Smooth muscle cell (in vitro differentiated cells): ENCODE measurements around the gene CSTF2. TPM values are rescaled to one million over a fixed set of nuclear protein-coding genes. Genes with fewer than 3 reads are reported as not detected.

Experiments used
- DNase-seq: peaks from one replicate; lab custom pipeline; 2025; ENCODE audit not compliant: unreplicated experiment; lab: John Stamatoyannopoulos, UW
- H2AFZ ChIP-seq: fragments of 200-600 bp; sonication (generic); 2 replicates; pipeline ENCODE4 v1.6.0; 2016; ENCODE audit warnings: antibody characterized with exemption, low read depth, mild to moderate bottlenecking
- H3F3A ChIP-seq: fragments of 200-600 bp; sonication (generic); 2 replicates; pipeline ENCODE4 v1.6.0; 2017; ENCODE audit warnings: antibody characterized with exemption, low read depth
- H3K27ac ChIP-seq: fragments of 200-600 bp; sonication (generic); 2 replicates; pipeline ENCODE4 v1.5.1; 2016; ENCODE audit warnings: low read depth, mild to moderate bottlenecking
- H3K27me3 ChIP-seq: fragments of 200-600 bp; sonication (generic); 2 replicates; pipeline ENCODE4 v1.6.1; 2016; ENCODE audit warnings: low read depth, mild to moderate bottlenecking
- H3K36me3 ChIP-seq: fragments of 200-600 bp; sonication (generic); 2 replicates; pipeline ENCODE4 v1.5.1; 2016; ENCODE audit warnings: low read depth
- H3K4me1 ChIP-seq: fragments of 200-600 bp; sonication (generic); 2 replicates; pipeline ENCODE4 v1.5.1; 2016; ENCODE audit warnings: low read depth
- H3K4me2 ChIP-seq: fragments of 200-600 bp; sonication (generic); 2 replicates; pipeline ENCODE4 v1.6.0; 2016; ENCODE audit warnings: mild to moderate bottlenecking
- H3K4me3 ChIP-seq: fragments of 200-600 bp; sonication (generic); 2 replicates; pipeline ENCODE4 v1.5.1; 2016; ENCODE audit warnings: mild to moderate bottlenecking
- H3K79me2 ChIP-seq: fragments of 200-600 bp; sonication (generic); 2 replicates; pipeline ENCODE4 v1.6.0; 2016; ENCODE audit warnings: low read depth, mild to moderate bottlenecking
- H3K9ac ChIP-seq: fragments of 200-600 bp; sonication (generic); 2 replicates; pipeline ENCODE4 v1.6.0; 2016; ENCODE audit warnings: low read depth
- H3K9me3 ChIP-seq: fragments of 200-600 bp; sonication (generic); replicated peaks from 2 replicates; pipeline ENCODE4 v1.5.1; 2016; ENCODE audit warnings: low read depth
- H4K20me1 ChIP-seq: fragments of 200-600 bp; sonication (generic); 2 replicates; pipeline ENCODE4 v1.6.0; 2016; ENCODE audit warnings: low read depth
- WGBS: methylation state at CpG from one replicate; pipeline ENCODE4 v1.1.7; 2016; ENCODE audit warnings: low lambda C conversion rate; 5-methylcytosine and 5-hydroxymethylcytosine counted together
- polyA plus RNA-seq: library from polyadenylated mRNA; unstranded; fragments of >200 nt; fragmentation: Nextera tagmentation; extraction: Ambion mirVana; gene quantifications from 2 replicates; pipeline ENCODE4 v1.2.1, GENCODE V29; 2016
- total RNA-seq: library from RNA; depleted of rRNA; stranded (reverse); fragments of >200 nt; gene quantifications from 2 replicates; pipeline ENCODE4 v1.2.3, GENCODE V29; 2014
- TF ChIP-seq, protein P1 (sequence below): fragments of 200-600 bp; sonication (generic); IDR thresholded peaks from 2 replicates; pipeline ENCODE4 v1.5.1; 2017; ENCODE audit warnings: borderline replicate concordance, mild to moderate bottlenecking, antibody characterized with exemption; ENCODE audit not compliant: insufficient read depth, poor library complexity, severe bottlenecking

The CSTF2 gene
- total and polyA plus RNA-seq, 2 experiments from 2014 or later: 16.7 to 23.0 TPM

- H3K9ac ChIP-seq: no peak overlapping the region
- H3K4me3 ChIP-seq: no peak overlapping the region
- H3F3A ChIP-seq: no peaks in the 10 kb centered on the region
- H3K9me3 ChIP-seq: no peaks in the 10 kb centered on the region
- H3K79me2 ChIP-seq: no peaks in the 10 kb centered on the region
- no peak overlapping the region for H3K4me2 ChIP-seq
- no peaks in the 10 kb centered on the region for H4K20me1 ChIP-seq
- TF ChIP-seq, protein P1, sequence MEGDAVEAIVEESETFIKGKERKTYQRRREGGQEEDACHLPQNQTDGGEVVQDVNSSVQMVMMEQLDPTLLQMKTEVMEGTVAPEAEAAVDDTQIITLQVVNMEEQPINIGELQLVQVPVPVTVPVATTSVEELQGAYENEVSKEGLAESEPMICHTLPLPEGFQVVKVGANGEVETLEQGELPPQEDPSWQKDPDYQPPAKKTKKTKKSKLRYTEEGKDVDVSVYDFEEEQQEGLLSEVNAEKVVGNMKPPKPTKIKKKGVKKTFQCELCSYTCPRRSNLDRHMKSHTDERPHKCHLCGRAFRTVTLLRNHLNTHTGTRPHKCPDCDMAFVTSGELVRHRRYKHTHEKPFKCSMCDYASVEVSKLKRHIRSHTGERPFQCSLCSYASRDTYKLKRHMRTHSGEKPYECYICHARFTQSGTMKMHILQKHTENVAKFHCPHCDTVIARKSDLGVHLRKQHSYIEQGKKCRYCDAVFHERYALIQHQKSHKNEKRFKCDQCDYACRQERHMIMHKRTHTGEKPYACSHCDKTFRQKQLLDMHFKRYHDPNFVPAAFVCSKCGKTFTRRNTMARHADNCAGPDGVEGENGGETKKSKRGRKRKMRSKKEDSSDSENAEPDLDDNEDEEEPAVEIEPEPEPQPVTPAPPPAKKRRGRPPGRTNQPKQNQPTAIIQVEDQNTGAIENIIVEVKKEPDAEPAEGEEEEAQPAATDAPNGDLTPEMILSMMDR: no peak
- whole genome bisulfite sequencing: 75% methylated on average over 9 of the region's 9 CpGs
- H3K4me1 ChIP-seq: no peaks in the 10 kb centered on the region
- no peaks in the 10 kb centered on the region for H3K27me3 ChIP-seq
- H3K27ac ChIP-seq: no peak overlapping the region
- no peak overlapping the region for H2AFZ ChIP-seq
- no peak for DNase-seq
- H3K36me3 ChIP-seq: no peaks in the 10 kb centered on the region
Observed at GRCh38 chrX:100871594-100872560, 51.7 kb downstream of the CSTF2 start.

GRCh38 chrX:100874325-100874724 is 54.1 kb downstream of the CSTF2 start, which contains the start of gene NOX1:
Gene NOX1, minus strand, starts transcription at chrX:100874359. Its CDS starts 220 bp downstream, at chrX:100874139.
- TF ChIP-seq, protein P1: no peak
- H2AFZ ChIP-seq: no peak within 1 kb of the TSS
- no peaks in the 10 kb centered on the region for H3K79me2 ChIP-seq
- H3K27ac ChIP-seq: no peak within 1 kb of the TSS
- no peaks in the 10 kb centered on the region for H3F3A ChIP-seq
- H3K27me3 ChIP-seq: no peaks in the 10 kb centered on the region
- H3K36me3 ChIP-seq: no peaks in the 10 kb centered on the region
- no peak within 1 kb of the TSS for H3K9ac ChIP-seq
- no peaks in the 10 kb centered on the region for H3K4me1 ChIP-seq
- WGBS: 52% methylated on average over 2 of the region's 2 CpGs
- H3K4me3 ChIP-seq: no peak within 1 kb of the TSS
- DNase-seq: no peak
- no peak within 1 kb of the TSS for H3K4me2 ChIP-seq
- H4K20me1 ChIP-seq: no peaks in the 10 kb centered on the region
- no peaks in the 10 kb centered on the region for H3K9me3 ChIP-seq

DNA sequence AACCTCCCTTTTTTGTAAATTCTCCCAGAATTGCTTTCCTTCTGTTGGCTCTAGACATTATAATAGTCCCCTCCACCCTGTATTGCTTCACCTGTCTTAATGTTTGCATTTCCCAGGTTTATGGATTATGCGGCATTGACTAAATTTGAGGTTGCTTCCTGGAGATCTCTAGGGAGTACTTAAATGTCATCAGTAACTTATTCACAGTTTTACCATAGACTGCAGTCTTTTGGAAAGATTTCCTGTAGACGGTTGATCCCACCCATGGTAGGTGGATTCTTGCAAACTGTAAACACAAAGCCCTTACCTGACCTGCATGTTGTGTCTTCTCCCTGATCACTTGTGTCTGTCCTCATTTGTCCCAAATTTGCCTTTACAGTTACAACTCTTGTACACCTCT is 60.2 kb downstream of the CSTF2 start:
- Histone ChIP-seq H3K4me3 (no peak overlapping the region), H3K4me1 (no peaks in the 10 kb centered on the region), H3K9ac (no peak overlapping the region), H3K9me3 (no peaks in the 10 kb centered on the region), H2AFZ (no peak overlapping the region), H3K27ac (no peak overlapping the region), H3F3A (no peaks in the 10 kb centered on the region), H4K20me1 (no peaks in the 10 kb centered on the region), H3K27me3 (no peaks in the 10 kb centered on the region), H3K79me2 (no peaks in the 10 kb centered on the region), H3K4me2 (no peak overlapping the region), H3K36me3 (no peaks in the 10 kb centered on the region)
- DNase-seq: no peak
- TF ChIP-seq, protein P1: no peak
- 100% methylated on average over 2 of the region's 2 CpGs for WGBS
